Thoracic aorta (tissue), 2 donors: ENCODE data around the gene SMU1. TPM values are rescaled to one million over a fixed set of nuclear protein-coding genes. Genes with fewer than 3 reads are reported as not detected.

ENCODE experiments used
- ATAC-seq: fragments of 150-250 bp; one replicate; pipeline ENCODE4 v1.8.0; 2017; ENCODE audit warnings: low read depth; ENCODE audit not compliant: insufficient number of reproducible peaks, low FRiP score
- DNase-seq: peaks from one replicate; pipeline ENCODE4 v3.0.0-alpha.2; 2020; ENCODE audit warnings: low spot score
- H3K27ac ChIP-seq, 2 donors: fragments of 200-600 bp; sonication (generic); 1 replicate in 1 of 2; 2 replicates in 1 of 2; pipeline ENCODE4 v1.5.1; 2016; ENCODE audit warnings: mild to moderate bottlenecking in 2 of 2, moderate library complexity in 2 of 2
- H3K27me3 ChIP-seq: fragments of 200-600 bp; sonication (generic); replicated peaks from 2 replicates; pipeline ENCODE4 v1.6.0; 2016; ENCODE audit warnings: mild to moderate bottlenecking; ENCODE audit not compliant: insufficient read depth
- H3K36me3 ChIP-seq: fragments of 200-600 bp; sonication (generic); one replicate; pipeline ENCODE4 v1.5.1; 2016
- H3K4me1 ChIP-seq, 2 donors: fragments of 200-600 bp; sonication (generic); 1 replicate in 1 of 2; 2 replicates in 1 of 2; pipeline versions ENCODE4 v1.5.1 to v1.6.0; 2016; ENCODE audit warnings: low read depth in 2 of 2, mild to moderate bottlenecking in 1 of 2; ENCODE audit not compliant: control insufficient read depth in 1 of 2
- H3K4me3 ChIP-seq: fragments of 200-600 bp; sonication (generic); 2 replicates; pipeline ENCODE4 v1.5.1; 2016; ENCODE audit warnings: mild to moderate bottlenecking
- H3K9me3 ChIP-seq: fragments of 200-600 bp; sonication (generic); 2 replicates; pipeline ENCODE4 v1.5.1; 2016
- total RNA-seq, 2 donors: library from RNA; depleted of rRNA; stranded (reverse); fragments of >200 nt; gene quantifications; one replicate each; pipeline versions ENCODE4 v1.1.0 to v1.2.3, GENCODE V29; 2016
- TF ChIP-seq, protein P1 (sequence below): fragments of 200-600 bp; sonication (generic); IDR thresholded peaks from one replicate; pipeline ENCODE4 v1.5.1; 2019; ENCODE audit warnings: antibody characterized with exemption

Gene SMU1
- total RNA-seq, 2 donors from 2014 or later: 14.9 to 19.0 TPM

DNA sequence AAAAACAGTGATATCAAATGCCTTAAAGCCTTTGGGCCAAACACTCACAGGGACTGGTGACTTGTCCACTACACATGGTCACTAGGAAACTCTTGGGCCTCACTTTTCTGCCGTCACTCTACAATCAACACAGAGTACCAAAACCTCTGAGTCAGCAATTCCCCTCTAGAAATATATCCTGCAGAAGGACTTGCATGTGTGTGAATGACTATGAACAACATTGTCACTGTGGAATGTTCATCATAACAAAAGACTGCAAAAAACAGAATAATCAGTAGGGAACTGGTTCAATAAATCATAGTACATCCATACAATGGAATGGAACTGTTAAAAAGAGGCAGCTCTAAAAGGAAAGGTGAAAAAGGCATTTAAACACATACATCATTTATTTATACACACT is 44.1 kb upstream of the SMU1 start:
- Histone ChIP-seq H3K36me3 (peaks cover 13% of the 10 kb centered on the region), H3K4me1 (peaks cover 11 to 25% of the 10 kb centered on the region in 2 donors), H3K4me3 (no peak overlapping the region), H3K27ac (no peak overlapping the region), H3K27me3 (no peaks in the 10 kb centered on the region), H3K9me3 (no peaks in the 10 kb centered on the region)
- DNase-seq (no peak), ATAC-seq (no peak)
- TF ChIP-seq, protein P1, sequence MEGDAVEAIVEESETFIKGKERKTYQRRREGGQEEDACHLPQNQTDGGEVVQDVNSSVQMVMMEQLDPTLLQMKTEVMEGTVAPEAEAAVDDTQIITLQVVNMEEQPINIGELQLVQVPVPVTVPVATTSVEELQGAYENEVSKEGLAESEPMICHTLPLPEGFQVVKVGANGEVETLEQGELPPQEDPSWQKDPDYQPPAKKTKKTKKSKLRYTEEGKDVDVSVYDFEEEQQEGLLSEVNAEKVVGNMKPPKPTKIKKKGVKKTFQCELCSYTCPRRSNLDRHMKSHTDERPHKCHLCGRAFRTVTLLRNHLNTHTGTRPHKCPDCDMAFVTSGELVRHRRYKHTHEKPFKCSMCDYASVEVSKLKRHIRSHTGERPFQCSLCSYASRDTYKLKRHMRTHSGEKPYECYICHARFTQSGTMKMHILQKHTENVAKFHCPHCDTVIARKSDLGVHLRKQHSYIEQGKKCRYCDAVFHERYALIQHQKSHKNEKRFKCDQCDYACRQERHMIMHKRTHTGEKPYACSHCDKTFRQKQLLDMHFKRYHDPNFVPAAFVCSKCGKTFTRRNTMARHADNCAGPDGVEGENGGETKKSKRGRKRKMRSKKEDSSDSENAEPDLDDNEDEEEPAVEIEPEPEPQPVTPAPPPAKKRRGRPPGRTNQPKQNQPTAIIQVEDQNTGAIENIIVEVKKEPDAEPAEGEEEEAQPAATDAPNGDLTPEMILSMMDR: no peak

DNA sequence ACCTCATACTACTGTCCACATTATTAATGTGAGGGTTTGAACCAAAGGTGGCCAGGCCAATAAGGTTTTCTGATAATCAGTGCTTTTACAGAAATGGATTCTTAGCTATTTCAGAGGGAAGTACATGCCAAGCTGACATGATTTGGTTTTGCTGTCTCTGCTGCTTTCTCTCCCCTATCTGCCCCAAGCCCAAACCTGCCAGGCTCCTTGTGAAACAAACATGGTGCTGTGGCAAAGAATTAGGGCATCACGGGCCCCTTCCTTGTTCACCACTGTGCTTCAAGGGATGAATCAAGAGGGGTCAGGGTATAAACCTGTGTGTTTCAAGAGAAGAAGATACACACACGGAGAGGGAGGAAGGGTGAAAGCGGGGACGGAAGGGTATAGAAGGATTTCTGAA is 41.3 kb upstream of the SMU1 start:
- Histone ChIP-seq H3K4me3 (no peak overlapping the region), H3K36me3 (peaks cover 28% of the 10 kb centered on the region), H3K27ac (no peak overlapping the region), H3K27me3 (no peaks in the 10 kb centered on the region), H3K9me3 (no peaks in the 10 kb centered on the region), H3K4me1 (peaks cover 3 to 12% of the 10 kb centered on the region in 2 donors)
- TF ChIP-seq, protein P1: no peak
- DNase-seq (no peak), ATAC-seq (no peak)

DNA sequence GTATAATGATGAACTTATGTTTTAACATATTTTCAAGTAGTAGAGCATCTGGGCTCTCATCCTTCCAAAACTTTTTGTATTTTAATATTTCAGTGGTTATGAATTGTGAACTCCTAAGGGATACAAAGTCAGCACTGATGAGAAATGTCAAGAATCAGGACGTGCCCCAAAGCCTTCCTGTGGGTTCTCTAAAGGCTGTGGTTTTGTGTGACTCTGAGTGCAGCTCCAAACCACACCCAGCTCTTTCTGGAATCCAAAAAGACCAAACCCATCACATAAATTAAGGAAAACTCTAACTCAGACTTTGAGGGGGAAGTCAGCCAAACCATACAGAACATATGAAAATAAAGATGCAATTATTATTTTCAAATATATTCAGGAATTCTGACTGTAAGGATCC is 40.8 kb upstream of the SMU1 start:
- Histone ChIP-seq H3K36me3 (peaks cover 31% of the 10 kb centered on the region), H3K27me3 (no peaks in the 10 kb centered on the region), H3K4me3 (no peak overlapping the region), H3K27ac (no peak overlapping the region), H3K9me3 (no peaks in the 10 kb centered on the region), H3K4me1 (peaks cover 3 to 12% of the 10 kb centered on the region in 2 donors)
- ATAC-seq (no peak), DNase-seq (no peak)
- TF ChIP-seq, protein P1: no peak

DNA sequence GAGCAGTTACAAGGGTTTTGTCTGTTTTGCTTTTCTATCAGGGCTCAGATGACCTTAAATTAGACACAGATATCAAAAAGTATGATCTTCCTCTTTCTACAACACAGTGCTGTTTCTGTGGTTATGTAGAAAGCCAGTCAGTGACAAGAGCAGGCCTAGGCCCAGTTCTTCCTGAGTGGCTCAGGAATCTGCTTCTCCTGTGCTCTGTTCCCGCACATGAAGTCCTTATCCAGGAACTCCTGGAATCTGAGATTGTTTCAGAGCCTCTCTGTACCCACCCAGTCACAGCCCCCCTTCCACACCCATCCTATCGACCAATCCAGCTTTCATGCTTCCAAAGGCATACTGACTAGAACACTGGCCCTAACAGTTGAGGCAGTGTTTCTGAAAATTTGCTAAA is 40.4 kb upstream of the SMU1 start:
- Histone ChIP-seq H3K27ac (no peak overlapping the region), H3K4me3 (no peak overlapping the region), H3K9me3 (no peaks in the 10 kb centered on the region), H3K4me1 (peaks cover 3 to 12% of the 10 kb centered on the region in 2 donors), H3K36me3 (peaks cover 35% of the 10 kb centered on the region), H3K27me3 (no peaks in the 10 kb centered on the region)
- TF ChIP-seq, protein P1: no peak
- ATAC-seq (no peak), DNase-seq (no peak)

DNA sequence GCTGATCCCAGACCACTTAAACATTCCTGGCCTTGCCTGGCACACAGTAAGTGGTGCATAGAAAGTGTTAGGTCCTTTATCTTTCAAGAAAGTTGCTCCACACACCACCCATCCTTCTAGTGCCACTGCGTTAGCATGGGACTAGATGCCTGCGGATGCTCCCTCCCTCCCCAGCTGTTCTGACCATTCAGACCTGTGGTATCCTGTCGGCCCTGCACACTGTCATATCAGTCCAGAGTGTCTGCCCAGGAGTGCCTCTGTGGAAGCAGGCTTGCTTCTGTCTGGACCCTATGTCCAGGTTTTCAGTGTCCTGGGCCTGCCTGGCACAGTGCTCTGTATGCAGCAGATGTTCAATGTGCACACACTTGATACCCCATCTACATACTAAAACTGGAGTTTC is 38.3 kb upstream of the SMU1 start:
- no peak for DNase-seq
- Histone ChIP-seq H3K9me3 (no peaks in the 10 kb centered on the region), H3K4me1 (peaks cover 3 to 12% of the 10 kb centered on the region in 2 donors), H3K36me3 (peaks cover 42% of the 10 kb centered on the region), H3K27me3 (no peaks in the 10 kb centered on the region), H3K27ac (no peak overlapping the region), H3K4me3 (no peak overlapping the region)
- TF ChIP-seq, protein P1: no peak
- no peak for ATAC-seq
